ENCODE results near the gene STOML1. TPM values are rescaled to one million over a fixed set of nuclear protein-coding genes. Genes with fewer than 3 reads are reported as not detected.
"Not testable (repeated sequence)": the region's sequence is repeated elsewhere in the genome, so short reads cannot be mapped to it uniquely, and the experiment has no call there.

The STOML1 gene
- total RNA-seq, 1 experiment from 2014 or later, result 23.5 TPM

GRCh38 chr15:73948396-73948795 is 43.7 kb downstream of the STOML1 start:
- DNase-seq (ENCODE audit: low spot score), result no peak

DNA sequence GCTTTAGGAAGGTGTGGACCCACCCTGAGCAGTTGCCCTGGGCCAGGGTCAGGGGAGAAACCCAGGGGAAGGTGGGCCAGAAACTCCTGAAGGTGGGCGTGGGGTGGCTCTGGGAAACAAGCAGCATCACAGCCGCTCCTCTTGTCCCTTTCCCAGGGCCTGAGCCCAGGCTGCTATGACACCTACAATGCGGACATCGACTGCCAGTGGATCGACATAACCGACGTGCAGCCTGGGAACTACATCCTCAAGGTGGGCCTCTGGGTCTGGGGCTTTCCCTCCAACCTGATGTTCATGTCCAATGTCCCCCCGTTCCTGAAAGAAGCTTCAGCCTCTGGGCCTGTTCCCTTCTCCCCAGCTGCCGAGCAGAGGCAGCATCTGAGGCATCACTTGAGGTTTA is 44.4 kb downstream of the STOML1 start:
- no peak for DNase-seq (ENCODE audit: low spot score)

DNA sequence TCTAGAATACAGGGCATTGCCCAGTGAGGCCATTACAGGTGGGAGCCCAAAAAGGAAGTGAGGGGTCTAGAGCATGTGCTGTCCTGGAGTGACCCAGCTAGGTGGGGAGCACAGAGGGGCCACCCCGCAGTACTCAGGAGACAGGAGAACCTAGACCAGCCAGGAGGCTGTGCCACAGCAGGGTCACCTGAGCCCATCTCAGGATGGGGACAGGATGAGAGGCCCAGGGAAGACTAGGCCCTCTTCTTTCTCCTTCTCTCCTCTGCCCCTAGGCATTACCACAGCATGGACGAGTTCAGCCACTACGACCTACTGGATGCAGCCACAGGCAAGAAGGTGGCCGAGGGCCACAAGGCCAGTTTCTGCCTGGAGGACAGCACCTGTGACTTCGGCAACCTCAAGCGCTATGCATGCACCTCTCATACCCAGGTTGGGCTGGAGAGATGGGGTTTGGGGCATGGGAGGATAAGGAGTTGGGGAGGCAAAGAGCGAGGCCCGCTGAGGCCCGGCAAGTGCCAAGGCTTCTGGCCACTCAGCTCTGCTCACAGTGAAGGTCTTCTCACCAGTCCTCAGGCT is 45.2 kb downstream of the STOML1 start:
- no peak for DNase-seq (ENCODE audit: low spot score)

DNA sequence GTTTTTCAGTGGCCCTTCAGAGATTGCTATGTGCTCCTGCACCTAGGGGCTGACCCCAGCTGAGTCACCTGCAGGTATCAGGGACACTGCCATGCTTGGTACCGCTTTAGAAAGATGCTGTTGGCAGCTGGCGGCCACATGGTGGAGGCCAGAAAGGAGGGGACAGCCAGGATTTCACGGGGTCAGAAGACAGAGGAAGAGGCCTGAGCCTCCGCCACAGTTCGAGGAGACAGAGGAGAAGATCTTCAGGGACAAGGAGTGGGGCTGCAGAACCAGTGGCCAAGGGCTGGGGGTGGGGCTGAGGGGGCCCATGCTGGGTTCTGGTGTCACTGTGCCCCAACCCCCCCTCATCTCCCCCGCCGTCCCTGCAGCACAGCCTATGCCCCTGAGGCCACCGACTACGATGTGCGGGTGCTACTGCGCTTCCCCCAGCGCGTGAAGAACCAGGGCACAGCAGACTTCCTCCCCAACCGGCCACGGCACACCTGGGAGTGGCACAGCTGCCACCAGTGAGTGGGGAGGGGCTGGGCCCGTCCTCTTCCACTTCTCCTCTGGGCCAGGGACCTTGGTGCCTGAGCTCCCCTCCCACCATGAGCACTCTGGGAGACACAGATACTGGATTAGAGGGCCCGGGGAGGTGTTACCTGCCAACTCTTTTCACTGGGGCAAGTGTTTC is 45.9 kb downstream of the STOML1 start:
- no peak for DNase-seq (ENCODE audit: low spot score)

GRCh38 chr15:73945130-73945508 is 47.0 kb downstream of the STOML1 start:
- no peak for DNase-seq (ENCODE audit: low spot score)

DNA sequence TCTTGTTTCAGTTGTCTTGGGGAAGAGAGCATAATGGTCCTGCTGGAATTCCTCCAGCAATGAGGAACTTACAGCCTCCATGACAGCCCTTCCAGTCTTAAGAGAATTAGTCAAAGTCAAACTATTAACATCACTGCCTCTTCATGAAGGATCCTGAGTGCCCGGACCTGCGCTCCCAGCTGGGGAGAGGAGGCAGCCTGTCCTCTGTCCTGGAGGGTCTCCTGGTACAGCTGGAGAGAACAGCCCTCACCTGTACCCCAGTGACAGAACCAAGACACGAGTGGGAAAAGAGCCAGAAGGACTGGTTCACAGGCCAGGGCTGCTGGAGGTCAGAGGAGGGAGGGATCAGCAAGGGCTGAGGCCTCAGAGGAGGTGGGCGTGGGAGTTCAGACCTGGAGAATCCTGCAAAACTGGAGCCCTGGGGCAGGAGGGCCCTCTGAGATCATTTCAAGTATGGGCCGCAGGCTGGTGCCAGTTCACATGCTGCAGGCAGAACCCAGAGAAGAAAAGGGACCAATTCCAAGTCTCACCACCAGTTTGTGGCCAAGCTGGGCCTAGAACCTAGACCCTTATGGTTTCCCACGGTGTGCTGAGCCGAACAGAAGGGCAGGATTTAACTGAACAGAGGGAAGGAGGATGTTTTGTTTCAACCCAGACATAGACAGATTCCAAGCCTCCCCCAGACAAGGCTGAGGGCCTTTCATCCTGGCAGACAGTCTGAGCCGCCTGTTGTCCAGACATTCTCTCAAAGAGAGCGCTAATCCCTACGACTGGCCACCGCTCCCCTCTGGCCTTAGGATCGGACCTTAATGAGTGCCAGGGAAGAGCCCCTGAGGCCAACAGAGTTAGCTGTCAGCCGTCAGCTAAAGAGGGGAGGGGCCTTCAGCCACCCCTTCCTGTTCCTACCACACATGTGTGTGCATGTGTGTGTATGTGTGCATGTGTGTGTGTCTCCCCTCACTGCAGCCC is 47.6 kb downstream of the STOML1 start:
- DNase-seq (ENCODE audit: low spot score), result no peak

DNA sequence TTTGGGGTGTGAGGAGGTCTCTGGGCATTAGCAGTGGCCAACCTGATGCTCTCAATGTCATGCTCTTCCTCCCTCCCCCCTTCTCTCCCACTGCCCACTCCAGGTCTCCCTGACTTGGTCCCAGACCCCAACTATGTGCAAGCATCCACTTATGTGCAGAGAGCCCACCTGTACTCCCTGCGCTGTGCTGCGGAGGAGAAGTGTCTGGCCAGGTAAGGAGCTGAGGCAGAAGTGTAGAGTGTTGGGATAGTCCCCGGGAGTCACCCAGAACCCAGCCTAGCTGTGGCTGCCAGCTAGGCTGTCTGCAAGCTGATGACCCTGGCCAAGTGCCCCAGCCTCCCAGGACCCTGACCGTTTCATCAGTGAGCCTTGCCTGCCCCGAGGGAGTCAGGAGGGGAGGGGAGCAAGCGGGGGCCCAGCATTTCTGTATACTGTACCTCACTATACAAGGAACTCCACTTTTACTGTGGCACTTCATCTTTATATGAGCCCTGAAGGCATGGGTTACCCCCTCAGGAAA is 49.3 kb downstream of the STOML1 start:
- DNase-seq (ENCODE audit: low spot score), result no peak

DNA sequence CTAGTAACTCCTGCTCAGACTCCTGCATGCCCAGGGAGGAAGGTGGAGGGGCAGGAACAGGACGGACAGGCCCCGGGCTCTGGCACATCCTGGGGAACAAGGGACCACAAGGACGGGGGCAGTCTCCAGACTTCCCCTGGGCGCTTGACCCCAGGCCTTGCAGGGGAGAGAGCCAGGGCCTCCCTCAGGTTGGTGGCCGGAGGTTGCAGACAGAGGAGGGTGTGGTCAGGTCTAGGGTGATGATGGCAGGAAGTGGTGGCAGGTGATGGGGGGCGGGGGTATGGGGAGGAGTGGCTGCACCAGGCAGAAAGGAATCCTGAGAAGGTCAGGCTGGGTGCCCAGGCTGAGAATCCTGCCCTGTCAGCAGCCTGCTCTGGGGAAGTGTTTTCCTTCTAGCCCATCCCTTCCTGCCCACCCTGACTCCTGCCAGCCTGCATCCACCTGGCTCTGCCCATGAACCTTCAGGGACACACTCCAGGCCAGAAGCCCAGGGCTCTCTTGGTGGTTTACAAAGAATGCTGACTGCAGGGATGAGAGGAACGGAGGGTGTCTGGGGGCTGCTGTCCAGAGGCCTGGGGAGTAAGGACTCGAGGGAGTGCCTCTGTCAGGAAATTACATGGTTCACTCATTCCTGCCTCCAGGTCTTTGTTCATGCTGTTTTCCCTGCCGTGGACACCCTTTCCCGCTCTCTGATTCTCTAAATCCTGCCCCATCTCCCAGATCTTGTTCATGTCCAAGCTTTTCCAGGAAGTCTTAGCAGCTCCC is 50.0 kb downstream of the STOML1 start:
- no peak for DNase-seq (ENCODE audit: low spot score)

- no peak for DNase-seq (ENCODE audit: low spot score)
Observed at GRCh38 chr15:73941449-73941848, 50.6 kb downstream of the STOML1 start.

DNA sequence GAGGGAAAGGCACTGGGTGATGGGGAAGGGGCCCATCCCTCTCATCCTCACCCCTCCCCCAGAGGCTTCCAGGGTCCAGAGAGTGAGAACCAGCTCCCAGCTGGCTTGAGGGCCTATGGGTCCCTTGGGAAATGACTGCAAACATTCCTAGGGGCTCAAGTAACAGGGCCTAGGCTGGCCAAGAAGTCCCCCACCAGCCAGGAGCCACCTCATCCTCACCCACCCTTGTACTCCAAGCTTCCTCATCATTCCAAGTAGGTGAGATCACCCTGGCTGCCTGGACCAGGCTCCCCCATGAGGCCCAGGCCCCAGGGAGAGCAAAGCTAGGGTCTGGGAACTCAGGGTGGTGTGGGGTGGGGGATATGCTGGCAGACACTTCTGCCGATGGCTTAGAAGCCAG is 51.1 kb downstream of the STOML1 start:
- no peak for DNase-seq (ENCODE audit: low spot score)

DNA sequence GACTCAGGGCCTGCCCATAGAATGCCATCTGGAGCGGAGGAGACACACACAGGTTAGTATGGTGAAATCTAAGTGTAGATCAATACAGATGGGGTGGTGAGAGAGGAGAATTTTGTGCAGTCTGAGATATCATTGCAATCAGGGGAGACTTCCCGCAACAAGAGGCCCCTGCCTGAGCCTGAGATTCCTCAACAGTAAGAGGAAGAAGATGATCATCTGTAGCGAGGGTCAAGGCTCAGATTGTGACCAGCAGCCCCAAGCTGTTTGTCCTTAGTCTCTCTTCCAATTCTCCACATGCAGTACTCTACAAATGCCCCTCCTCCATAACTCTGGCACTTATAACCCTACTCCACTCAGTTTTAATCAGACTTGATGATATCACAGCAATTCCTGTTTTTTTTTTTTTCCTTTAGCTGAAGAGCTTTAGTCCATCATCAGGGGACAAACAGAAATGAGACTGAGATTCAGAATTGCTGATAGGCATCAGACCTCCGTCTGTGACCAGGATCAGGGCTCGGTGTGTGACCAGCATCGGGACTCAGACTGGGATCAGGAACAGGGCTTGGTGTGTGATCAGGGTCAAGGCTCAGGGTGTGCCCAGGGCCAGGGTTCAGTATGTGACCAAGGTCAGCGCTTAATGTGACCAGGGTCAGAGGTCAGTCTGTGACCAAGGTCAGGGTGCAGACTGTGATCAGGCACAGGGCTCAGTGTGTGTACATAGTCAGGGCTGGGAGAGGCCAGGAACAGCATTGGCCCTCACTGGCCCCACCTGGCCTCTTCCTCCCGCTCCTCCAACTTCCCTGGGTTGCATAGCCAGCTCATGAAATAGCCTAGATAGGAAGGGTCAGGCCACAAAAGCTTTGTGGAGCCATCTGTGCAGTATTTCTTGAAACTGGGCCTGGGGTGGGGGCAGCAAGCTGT is 51.8 kb downstream of the STOML1 start:
- DNase-seq (ENCODE audit: low spot score), result no peak

DNA sequence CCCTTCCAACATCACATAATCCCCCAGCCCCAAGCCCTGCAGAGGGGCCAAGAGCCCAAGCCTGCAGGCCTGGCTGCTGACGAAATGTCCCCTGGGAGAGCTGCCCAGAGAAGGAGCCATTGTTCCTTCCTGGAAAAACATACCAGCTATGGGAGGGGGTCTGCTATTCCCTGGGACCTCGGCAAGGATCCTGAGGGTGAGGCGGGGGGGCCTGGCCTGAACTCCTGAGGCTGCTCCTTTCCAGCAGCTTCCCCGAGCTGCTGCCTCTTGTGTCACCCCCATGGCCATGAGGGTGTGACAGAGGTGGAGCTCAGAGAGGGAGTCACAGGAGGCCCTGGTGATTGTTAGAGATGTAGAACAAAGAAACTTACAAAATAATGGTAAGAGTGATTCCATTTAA is 53.0 kb downstream of the STOML1 start:
- no peak for DNase-seq (ENCODE audit: low spot score)

DNA sequence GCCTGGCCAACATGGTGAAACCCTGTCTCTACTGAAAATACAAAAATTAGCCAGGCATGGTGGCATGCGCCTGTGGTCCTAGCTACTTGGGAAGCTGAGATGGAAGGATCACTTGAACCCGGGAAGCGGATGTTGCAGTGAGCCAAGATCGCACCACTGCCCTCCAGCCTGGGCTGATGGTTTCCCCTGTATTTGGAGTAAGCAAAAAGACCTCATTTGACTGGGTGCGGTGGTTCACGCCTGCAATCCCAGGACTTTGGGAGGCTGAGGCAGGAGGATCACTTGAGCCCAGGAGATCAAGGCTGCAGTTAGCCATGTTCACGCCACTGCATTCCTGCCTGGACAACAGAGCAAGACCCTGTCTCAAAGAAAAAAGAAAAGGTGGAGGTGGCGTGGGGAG is 53.6 kb downstream of the STOML1 start:
- not testable (repeated sequence) for DNase-seq (ENCODE audit: low spot score)

- DNase-seq (ENCODE audit: low spot score), result no peak
Observed at GRCh38 chr15:73937726-73938125, 54.4 kb downstream of the STOML1 start.

GRCh38 chr15:73937296-73937695 is 54.8 kb downstream of the STOML1 start:
- no peak for DNase-seq (ENCODE audit: low spot score)

DNA sequence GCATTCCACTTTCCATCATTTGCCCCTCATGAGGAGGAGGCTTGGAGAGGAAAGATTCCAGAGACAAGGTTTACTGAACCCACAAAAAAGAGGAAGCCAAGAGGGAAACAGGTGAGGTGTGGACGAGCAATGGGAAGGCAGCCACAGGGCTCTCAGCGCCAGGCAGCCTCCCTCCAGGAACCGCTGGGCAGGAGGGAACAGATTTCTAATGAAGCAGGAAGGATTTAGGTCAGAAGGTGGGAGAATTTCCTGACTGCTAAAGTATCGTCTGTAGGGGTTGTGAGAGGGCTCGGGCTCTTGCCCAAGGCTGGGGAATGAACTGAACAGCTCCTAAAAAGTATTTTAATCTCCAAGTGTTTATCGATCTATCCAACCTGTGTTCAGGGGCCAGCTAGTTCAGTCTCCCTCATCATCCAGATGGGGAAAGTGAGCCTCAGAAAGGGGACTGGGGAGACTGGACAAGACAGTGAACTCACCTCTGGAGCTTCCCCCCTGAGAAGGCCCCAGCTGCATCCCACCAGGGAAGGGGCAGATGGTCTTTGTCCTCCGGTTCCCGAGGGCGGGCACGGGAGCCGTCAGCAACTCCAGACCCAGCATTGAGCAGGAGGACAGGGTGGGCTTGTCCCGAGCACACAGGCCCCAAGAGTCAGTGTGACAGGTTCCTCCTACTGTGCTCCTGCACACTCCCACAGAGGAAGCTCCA is 55.4 kb downstream of the STOML1 start:
- peak; percentile 37 for DNase-seq (ENCODE audit: low spot score)

DNA sequence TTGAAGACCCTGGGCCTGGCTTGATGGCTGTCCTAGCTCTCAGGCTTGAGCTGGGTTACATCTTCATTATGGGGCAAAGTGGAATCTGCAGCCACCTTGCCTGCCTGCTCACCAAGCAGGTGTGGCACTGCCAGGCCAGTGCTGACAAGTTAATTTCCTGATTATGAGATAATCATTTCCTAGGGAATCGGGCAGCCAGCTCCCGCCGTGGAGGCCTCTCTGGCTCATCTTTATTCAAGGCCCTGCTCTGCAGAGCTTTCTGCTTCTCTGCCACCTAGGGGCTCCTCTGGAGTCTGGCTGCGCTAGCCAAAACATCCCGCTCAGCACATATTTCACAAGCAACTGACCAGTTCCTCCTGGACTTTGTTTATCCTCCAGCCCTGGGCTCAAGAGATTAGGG is 55.9 kb downstream of the STOML1 start:
- DNase-seq (ENCODE audit: low spot score), result peak; percentile 66

DNA sequence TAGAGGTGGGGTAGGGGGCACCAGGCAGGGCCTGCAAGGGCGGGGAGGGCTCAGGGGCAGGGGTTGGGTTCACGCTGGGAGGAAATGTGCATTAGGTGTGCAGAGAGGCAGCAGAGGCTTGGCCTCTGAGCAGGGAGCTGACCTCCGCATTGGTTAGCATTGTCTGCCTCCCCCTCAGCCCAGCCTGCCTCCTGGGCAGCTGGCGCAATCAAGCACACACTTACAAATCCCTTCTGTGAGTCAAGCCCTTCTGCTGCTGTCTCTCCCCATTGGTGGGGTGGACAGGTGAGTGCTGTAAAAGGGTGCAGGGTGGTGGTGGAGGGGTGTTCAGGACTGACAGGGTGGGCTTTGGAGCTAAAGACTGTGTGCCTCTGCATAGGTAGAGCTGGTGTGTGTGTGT is 56.5 kb downstream of the STOML1 start:
- DNase-seq (ENCODE audit: low spot score), result no peak

- DNase-seq (ENCODE audit: low spot score), result peak; percentile 66
Observed at GRCh38 chr15:73934281-73934680, 57.8 kb downstream of the STOML1 start.
